B cell (primary cell): ENCODE data around the gene HAO2.

Source experiments
- EZH2 ChIP-seq: IDR thresholded peaks from 2 replicates; pipeline ENCODE4 v1.6.1; 2012; ENCODE audit warnings: borderline replicate concordance, low read depth, mild to moderate bottlenecking, moderate library complexity, low read length; ENCODE audit not compliant: insufficient read depth, poor library complexity, severe bottlenecking
- TF ChIP-seq, protein P1 (sequence below): fragments of 200-600 bp; IDR thresholded peaks from one replicate; pipeline ENCODE4 v1.8.0; 2022; ENCODE audit warnings: antibody characterized with exemption, mild to moderate bottlenecking

DNA sequence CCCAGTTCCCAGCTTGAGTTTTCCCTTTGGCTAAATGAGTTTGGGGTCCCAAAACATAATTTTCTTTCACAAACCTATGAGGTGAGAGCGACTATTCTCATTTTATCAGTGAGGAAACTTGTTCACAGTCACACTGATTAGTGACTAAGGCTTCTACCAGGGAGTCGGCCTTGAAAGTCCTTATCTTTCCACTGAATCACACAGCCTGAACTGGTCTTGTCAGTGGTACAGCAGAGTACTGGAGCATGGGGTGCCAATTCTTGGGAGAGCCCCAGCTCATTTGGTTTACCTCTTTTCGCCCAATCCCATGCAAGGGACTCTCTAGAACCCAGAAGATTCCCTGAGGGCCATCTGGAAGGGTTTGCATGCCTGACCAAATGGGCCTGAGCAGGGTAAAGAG lies 63.3 kb downstream of the HAO2 start:
- TF ChIP-seq, protein P1, sequence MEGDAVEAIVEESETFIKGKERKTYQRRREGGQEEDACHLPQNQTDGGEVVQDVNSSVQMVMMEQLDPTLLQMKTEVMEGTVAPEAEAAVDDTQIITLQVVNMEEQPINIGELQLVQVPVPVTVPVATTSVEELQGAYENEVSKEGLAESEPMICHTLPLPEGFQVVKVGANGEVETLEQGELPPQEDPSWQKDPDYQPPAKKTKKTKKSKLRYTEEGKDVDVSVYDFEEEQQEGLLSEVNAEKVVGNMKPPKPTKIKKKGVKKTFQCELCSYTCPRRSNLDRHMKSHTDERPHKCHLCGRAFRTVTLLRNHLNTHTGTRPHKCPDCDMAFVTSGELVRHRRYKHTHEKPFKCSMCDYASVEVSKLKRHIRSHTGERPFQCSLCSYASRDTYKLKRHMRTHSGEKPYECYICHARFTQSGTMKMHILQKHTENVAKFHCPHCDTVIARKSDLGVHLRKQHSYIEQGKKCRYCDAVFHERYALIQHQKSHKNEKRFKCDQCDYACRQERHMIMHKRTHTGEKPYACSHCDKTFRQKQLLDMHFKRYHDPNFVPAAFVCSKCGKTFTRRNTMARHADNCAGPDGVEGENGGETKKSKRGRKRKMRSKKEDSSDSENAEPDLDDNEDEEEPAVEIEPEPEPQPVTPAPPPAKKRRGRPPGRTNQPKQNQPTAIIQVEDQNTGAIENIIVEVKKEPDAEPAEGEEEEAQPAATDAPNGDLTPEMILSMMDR: no peak
- no peak for TF ChIP-seq EZH2
